NCI-H345 treated with DMSO at 0.1 percent for 48 hours (cell line): ENCODE data around the gene HTR3B.

ENCODE experiments used
- DNase-seq: peaks from one replicate; lab custom pipeline; 2025; ENCODE audit not compliant: unreplicated experiment; lab: John Stamatoyannopoulos, UW

The HTR3B gene

DNA sequence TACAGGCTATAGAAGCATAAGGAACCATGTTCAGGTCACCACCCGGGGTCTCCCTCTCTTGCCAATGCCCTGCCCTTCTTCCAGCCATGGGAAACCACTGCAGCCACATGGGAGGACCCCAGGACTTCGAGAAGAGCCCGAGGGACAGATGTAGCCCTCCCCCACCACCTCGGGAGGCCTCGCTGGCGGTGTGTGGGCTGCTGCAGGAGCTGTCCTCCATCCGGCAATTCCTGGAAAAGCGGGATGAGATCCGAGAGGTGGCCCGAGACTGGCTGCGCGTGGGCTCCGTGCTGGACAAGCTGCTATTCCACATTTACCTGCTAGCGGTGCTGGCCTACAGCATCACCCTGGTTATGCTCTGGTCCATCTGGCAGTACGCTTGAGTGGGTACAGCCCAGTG is 84.8 kb downstream of the HTR3B start:
- no peak for DNase-seq

DNA sequence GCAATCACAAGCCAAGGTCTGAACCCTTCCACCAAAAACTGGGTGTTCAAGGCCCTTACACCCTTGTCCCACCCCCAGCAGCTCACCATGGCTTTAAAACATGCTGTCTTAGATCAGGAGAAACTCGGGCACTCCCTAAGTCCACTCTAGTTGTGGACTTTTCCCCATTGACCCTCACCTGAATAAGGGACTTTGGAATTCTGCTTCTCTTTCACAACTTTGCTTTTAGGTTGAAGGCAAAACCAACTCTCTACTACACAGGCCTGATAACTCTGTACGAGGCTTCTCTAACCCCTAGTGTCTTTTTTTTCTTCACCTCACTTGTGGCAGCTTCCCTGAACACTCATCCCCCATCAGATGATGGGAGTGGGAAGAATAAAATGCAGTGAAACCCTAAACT is 85.3 kb downstream of the HTR3B start:
- DNase-seq, result no peak

DNA sequence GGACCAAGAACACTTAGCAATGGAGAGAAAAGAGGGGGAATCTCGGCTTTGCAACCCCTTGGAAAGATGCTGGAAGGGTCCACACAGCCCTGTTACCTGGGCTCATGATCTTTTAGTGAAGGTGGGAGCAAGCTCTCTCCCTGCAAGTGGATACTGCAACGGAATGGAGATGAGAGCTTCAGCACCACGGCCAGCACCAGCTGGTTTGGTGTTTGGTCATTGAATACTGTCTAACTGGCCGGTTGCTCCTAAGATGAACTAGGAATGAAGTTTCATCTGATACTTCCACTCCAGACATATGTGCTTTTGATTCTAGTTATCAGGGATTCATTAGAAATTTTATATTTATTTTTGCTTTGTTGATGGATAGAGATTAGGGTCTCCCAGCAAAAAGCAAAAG is 86.6 kb downstream of the HTR3B start:
- no peak for DNase-seq

DNA sequence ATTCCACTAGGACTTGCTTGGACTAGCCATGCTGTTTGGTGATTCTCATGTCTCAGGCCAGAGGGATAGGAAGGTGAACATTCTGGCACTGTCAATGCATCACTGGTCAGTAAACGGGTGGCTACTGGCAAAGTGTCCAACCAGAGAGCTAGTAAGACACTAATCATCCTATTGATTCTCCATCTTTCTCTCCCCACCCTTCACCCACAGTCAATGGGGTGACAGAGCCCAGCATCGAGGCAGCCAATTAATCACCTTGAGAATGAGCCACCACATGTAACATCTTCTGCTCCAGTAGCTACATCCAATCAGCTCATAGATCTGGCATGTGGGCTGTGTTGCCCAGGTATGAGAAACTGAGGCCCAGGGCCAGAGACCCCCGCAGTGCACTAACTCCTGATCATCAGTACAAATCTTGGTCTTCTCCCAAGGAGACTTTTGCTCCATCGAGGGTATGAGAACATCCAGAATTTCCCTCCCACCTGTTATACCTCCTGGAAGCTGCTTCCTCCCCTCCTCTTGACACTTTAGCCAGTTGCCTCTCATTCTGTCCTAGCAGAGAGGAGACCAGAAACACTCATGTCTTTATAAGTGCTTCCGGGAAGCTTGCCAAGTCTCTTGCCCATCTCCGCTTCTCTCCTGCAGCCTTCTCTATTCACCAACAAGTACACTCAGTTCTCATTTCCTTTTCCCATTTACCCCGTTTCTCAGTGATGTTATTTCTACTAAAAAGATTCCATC is 87.3 kb downstream of the HTR3B start:
- DNase-seq, result peak; percentile 42

DNA sequence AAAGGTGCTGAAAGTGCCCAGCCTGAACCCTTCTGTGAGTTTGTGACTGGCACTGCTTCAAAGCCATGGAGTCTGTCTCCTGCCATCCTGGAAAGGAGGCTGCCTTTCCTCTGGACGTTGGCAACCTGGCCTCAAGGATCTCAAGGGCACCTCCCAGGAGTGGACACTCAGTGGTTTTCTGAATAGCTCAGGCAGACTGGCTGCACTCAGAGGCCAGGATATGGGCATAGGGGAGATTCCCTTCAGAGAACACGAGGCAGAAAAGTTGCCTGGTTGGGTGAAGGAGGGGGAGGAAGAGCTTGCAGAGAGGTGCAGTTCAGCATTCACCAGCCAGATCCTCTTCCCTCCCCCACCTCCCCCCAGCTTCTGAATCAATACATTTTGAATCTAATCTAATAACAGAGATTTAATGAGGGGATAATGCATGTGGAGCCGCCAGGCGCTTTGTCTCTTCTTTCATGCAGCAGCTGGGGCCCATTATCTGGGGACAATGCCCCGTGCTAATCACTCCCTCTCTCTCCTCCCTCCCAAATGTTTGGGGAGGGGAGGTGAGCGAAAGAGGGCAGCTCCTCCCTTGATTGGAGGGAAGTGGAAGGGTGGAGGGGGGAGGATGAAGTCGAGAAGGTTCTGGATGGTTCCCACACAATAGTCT is 88.0 kb downstream of the HTR3B start:
- DNase-seq, result no peak

DNA sequence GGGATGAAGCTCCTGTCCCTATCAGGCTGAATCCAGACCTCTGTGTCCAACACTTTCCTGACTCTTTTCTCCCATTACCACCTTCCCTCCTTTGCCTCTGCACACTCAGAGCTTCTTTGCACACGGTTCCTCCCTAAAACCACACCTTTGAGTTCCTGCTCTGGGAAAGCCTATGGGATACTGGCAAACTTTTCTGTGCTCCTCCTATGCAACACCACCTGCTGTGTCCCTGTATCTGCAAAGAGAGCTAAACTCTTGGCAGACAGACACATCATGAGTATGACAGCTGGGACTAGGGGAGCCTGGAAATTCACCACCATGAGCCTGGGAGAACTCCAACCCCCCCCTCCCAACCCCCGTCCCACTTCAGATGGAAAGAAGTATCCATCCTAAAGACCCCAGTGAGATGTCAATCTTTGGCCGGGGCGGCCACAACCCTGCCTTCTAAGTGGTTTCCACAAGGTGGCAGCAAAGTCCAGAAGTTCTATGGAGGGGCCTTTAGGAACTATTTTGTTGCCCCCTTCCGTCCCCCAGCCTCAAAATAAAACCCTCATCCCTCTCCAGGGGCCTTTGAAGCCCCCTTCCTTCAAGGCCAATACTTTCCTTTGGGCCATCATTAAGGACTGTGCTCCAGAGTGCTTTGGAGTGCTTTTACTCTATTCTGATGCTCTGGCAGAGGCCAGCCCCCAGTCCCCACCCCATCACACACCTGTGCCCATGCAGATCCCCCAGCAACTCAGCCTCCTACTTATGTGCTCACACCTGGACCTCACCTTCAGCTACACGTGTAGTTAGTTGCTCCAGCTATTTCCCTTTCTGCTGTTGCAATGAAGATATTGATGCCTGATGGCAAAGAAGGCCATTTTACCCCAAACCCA is 89.7 kb downstream of the HTR3B start:
- no peak for DNase-seq
